Hepatocyte (in vitro differentiated cells): ENCODE measurements around the gene SFRP2.

Experiments used
- EZH2 ChIP-seq: fragments of 200-600 bp; sonication (generic); IDR thresholded peaks from 2 replicates; pipeline ENCODE4 v1.6.1; 2016; ENCODE audit warnings: antibody characterized with exemption, mild to moderate bottlenecking, borderline replicate concordance
- EZH2phosphoT487 ChIP-seq: fragments of 200-600 bp; sonication (generic); IDR thresholded peaks from one replicate; pipeline ENCODE4 v1.6.1; 2018; ENCODE audit warnings: antibody characterized with exemption, mild to moderate bottlenecking, low read depth, moderate library complexity; ENCODE audit not compliant: unreplicated experiment, severe bottlenecking
- TF ChIP-seq, protein P1 (sequence below): fragments of 200-600 bp; sonication (generic); IDR thresholded peaks from 2 replicates; pipeline ENCODE4 v1.5.1; 2016; ENCODE audit warnings: antibody characterized with exemption, mild to moderate bottlenecking; ENCODE audit not compliant: poor library complexity

DNA sequence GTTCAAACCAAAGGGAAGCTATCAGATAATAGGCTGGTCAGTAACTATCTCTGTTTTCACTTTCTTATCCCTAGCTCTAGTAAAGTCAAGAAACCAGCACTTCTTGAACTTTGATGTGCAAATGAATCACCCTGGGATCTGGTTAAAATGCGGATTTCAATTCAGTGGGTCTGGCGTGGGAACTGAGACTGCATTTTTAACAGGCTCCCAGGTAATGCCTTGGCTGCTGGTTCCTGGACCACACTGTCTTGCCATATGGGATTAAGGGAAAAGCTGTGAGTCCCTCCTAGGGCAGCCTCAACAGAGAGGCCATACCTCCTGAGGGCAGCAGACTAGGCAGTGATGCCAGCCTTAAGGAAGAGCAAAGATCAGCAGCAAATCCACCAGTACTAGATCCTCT lies 30.7 kb downstream of the SFRP2 start:
- TF ChIP-seq, protein P1, sequence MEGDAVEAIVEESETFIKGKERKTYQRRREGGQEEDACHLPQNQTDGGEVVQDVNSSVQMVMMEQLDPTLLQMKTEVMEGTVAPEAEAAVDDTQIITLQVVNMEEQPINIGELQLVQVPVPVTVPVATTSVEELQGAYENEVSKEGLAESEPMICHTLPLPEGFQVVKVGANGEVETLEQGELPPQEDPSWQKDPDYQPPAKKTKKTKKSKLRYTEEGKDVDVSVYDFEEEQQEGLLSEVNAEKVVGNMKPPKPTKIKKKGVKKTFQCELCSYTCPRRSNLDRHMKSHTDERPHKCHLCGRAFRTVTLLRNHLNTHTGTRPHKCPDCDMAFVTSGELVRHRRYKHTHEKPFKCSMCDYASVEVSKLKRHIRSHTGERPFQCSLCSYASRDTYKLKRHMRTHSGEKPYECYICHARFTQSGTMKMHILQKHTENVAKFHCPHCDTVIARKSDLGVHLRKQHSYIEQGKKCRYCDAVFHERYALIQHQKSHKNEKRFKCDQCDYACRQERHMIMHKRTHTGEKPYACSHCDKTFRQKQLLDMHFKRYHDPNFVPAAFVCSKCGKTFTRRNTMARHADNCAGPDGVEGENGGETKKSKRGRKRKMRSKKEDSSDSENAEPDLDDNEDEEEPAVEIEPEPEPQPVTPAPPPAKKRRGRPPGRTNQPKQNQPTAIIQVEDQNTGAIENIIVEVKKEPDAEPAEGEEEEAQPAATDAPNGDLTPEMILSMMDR = no peak
- TF ChIP-seq EZH2 (no peak), EZH2phosphoT487 (no peak)
